ENCODE measurements around the gene ANP32B. TPM values are rescaled to one million over a fixed set of nuclear protein-coding genes. Genes with fewer than 3 reads are reported as not detected.

Gene ANP32B
- total RNA-seq, 1 donor from 2014 or later: 220 TPM

DNA sequence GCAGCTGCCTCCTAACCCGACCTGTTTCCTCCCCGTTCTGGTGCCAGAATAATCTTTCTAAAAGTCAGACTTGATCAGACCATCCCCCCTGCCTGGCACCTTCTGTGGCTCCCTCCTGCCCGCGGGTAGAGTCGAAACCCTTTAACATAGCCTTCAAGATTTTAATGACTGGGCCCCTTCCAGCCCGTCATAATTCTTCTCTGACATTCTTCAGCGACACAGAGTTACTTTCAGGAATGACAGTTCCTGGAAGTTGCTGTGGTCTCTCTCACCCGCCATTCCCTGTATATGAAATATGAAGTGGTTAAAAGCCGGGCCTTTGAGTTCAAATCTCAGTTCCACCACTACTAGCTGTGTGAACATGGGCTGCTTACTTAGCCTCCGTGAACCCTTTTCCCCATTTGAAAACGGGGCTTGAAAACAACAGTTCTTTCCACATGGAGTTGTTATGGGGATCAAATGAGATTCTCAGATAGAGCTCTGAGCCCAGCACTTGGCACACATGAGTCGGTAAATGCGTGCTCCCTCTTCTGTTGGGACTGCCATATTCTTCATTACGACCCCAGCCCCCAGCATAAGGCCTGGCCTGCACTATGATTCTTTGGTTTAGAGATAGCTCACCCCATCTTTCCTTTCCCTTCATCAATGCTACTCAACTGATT lies 74.1 kb downstream of the ANP32B start:
- Mint-ChIP-seq H3K4me1 (peaks cover 15% of the 10 kb centered on the region), H3K27me3 (ENCODE audit: low read depth) (peaks cover 12% of the 10 kb centered on the region), H3K27ac (ENCODE audit: unreplicated experiment) (peak overlapping the region; percentile 86), H3K36me3 (ENCODE audit: low read depth) (peaks cover 3% of the 10 kb centered on the region), H3K4me3 (peak overlapping the region; percentile 96), H3K9me3 (no peaks in the 10 kb centered on the region)
- no peak for DNase-seq (ENCODE audit: low read depth, low spot score)
- TF ChIP-seq, protein P1, sequence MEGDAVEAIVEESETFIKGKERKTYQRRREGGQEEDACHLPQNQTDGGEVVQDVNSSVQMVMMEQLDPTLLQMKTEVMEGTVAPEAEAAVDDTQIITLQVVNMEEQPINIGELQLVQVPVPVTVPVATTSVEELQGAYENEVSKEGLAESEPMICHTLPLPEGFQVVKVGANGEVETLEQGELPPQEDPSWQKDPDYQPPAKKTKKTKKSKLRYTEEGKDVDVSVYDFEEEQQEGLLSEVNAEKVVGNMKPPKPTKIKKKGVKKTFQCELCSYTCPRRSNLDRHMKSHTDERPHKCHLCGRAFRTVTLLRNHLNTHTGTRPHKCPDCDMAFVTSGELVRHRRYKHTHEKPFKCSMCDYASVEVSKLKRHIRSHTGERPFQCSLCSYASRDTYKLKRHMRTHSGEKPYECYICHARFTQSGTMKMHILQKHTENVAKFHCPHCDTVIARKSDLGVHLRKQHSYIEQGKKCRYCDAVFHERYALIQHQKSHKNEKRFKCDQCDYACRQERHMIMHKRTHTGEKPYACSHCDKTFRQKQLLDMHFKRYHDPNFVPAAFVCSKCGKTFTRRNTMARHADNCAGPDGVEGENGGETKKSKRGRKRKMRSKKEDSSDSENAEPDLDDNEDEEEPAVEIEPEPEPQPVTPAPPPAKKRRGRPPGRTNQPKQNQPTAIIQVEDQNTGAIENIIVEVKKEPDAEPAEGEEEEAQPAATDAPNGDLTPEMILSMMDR (conservative IDR thresholded peaks at IDR 0.05): no peak

DNA sequence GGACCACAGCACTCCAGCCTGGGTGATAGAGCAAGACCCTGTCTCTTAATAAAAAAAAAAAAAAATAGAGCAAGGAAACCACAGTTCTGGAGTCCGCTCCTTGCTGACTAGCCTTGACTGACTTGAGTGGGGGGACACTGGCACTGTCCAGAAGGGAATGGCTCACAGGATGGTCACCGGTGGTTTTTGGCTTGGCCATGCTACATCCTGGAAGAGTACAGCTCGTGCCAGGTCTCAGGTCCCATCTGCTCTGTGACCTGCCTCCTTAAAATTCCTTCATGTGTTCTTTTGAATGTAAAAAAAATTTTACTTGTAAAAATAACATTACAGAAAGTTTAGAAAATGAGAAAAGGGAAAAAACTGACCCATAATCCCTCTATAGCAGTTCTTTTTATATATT lies 79.0 kb downstream of the ANP32B start:
- DNase-seq (ENCODE audit: low read depth, low spot score): no peak
- H3K4me3 Mint-ChIP-seq: peak overlapping the region; percentile 25
- H3K9me3 Mint-ChIP-seq: no peaks in the 10 kb centered on the region
- H3K36me3 Mint-ChIP-seq (ENCODE audit: low read depth): peaks cover 3% of the 10 kb centered on the region
- TF ChIP-seq, protein P1 (conservative IDR thresholded peaks at IDR 0.05): no peak
- no peaks in the 10 kb centered on the region for H3K27me3 Mint-ChIP-seq (ENCODE audit: low read depth)
- H3K4me1 Mint-ChIP-seq: peaks cover 8% of the 10 kb centered on the region
- no peak overlapping the region for H3K27ac Mint-ChIP-seq (ENCODE audit: unreplicated experiment)

DNA sequence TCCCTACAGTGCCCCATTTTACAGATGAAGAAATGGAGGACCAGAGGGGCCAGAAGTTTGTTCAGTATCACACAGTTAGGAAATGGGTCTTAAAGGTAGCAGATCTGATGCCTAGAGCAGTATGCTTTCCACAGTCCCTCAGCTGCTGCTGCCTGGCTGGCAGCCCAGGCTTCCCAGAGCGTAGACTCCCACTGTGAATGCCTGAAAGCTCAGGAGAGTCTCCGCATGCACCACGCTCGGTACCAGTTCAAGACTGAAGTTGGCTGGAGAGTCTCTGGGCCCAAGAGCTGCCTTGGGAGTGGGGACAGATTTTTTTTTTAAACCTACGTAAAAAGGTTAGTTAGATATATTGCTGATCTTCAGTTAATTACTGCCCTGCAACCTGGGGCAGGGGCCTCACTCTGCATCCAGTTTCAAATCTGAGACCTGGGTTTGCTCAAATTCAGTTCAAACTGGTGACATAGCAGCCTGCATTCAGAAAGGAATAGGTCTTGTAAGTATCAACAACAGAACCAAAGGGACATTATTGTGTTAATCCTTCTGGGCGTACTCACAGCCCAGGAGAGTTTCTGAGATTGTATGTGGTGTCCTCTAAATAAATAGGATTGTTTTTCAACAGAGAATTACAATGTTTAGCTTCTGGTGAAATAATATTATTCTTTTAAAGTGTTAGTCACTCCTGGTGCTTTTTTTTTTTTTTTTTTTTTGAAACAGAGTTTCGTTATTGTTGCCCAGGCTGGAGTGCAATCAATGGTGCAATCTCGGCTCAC lies 81.7 kb downstream of the ANP32B start:
- DNase-seq (ENCODE audit: low read depth, low spot score): no peak
- Mint-ChIP-seq H3K36me3 (ENCODE audit: low read depth) (peaks cover 3% of the 10 kb centered on the region), H3K27me3 (ENCODE audit: low read depth) (no peaks in the 10 kb centered on the region), H3K27ac (ENCODE audit: unreplicated experiment) (no peak overlapping the region), H3K4me1 (peaks cover under 1% of the 10 kb centered on the region), H3K4me3 (no peak overlapping the region), H3K9me3 (no peaks in the 10 kb centered on the region)
- TF ChIP-seq, protein P1 (conservative IDR thresholded peaks at IDR 0.05): no peak

Other genes with a start within 250 kb of the ANP32B start
- 0.09 TPM in 1 of 2 replicates, not detected in the other for gene FOXE1, start 130.1 kb upstream of the ANP32B start, total RNA-seq
- 11.4 and 12.7 TPM in 2 replicates for gene TRMO, start 60.8 kb upstream of the ANP32B start, total RNA-seq
- gene HEMGN, start 45.2 kb upstream of the ANP32B start, total RNA-seq: not detected in 2 replicates
- gene NANS, start 73.4 kb downstream of the ANP32B start, total RNA-seq: 39.6 and 40.9 TPM in 2 replicates
- 10.2 and 11.2 TPM in 2 replicates for gene TRIM14, start 135.9 kb downstream of the ANP32B start, total RNA-seq
- 9.3 and 9.5 TPM in 2 replicates for gene CORO2A, start 209.3 kb downstream of the ANP32B start, total RNA-seq